Measurements from ENCODE around the gene MTHFD2L. TPM values are rescaled to one million over a fixed set of nuclear protein-coding genes. Genes with fewer than 3 reads are reported as not detected.

MTHFD2L gene
- total and polyA plus RNA-seq, 8 donors = 9.1 to 19.1 (median 16.6) TPM

- intact Hi-C loops (cut with DNase I) = no loop called here
- Histone ChIP-seq H3K9me3 (no peaks in the 10 kb centered on the region), H3K4me1 (no peaks in the 10 kb centered on the region), H3K36me3 (no peaks in the 10 kb centered on the region), H3K27ac (no peak overlapping the region), H3K27me3 (no peaks in the 10 kb centered on the region), H3K4me3 (no peak overlapping the region)
- TF ChIP-seq CTCF (IDR thresholded peaks at IDR 0.05) = no peak
- DNase-seq (no peak), ATAC-seq (no peak)
Observed at GRCh38 chr4:74237425-74237966, 79.6 kb downstream of the MTHFD2L start.

DNA sequence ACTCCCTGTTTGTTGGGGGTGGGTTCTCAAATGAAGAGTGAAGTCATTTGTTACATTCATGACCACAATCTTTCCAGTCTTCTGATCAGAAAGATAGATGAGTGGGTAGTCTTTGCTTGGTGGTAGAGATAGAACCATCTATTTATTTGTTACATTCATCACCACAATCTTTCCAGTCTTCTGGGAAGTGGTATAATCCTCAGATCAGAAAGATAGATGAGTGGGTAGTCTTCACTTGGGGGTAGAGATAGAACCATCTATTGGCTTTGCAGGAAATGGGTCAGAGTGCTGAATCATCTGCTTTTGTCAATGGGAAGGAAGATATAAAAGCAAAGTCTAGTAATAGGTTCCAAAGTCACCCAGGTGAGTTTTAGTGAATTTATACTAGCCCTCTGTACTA lies 86.1 kb downstream of the MTHFD2L start:
- H3K36me3 ChIP-seq = no peaks in the 10 kb centered on the region
- H3K9me3 ChIP-seq = no peaks in the 10 kb centered on the region
- no peak overlapping the region for H3K27ac ChIP-seq
- intact Hi-C loops (cut with DNase I) = no loop called here
- no peaks in the 10 kb centered on the region for H3K27me3 ChIP-seq
- no peak overlapping the region for H3K4me3 ChIP-seq
- H3K4me1 ChIP-seq = no peaks in the 10 kb centered on the region
- no peak for ATAC-seq
- TF ChIP-seq CTCF (IDR thresholded peaks at IDR 0.05) = no peak
- DNase-seq = no peak

DNA sequence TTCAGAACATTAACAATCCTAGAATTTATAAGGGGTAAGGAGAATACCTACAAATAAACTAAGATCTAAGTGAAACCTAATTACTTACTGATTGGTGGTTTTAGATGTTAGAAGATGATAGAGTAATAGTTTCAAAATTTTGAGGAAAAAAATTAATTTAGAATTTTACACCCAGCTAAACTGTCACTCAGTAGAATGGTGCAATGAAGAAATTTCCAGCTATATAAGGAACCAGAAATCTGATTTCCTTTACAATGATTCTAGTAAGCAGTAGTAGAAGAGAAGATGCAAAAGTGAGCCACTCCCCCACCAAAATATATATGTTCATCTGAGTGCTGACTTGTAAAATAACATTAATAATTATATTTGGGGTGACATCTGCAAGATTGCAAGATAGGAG lies 95.0 kb downstream of the MTHFD2L start:
- no peaks in the 10 kb centered on the region for H3K27me3 ChIP-seq
- intact Hi-C loops (cut with DNase I) = no loop called here
- no peak overlapping the region for H3K4me3 ChIP-seq
- ATAC-seq (no peak), DNase-seq (no peak)
- H3K27ac ChIP-seq = no peak overlapping the region
- no peak for TF ChIP-seq CTCF (IDR thresholded peaks at IDR 0.05)
- H3K4me1 ChIP-seq = no peaks in the 10 kb centered on the region
- no peaks in the 10 kb centered on the region for H3K36me3 ChIP-seq
- peaks cover 0 to 24% of the 10 kb centered on the region in 2 donors for H3K9me3 ChIP-seq

- Histone ChIP-seq H3K27ac (no peak overlapping the region), H3K4me3 (no peak overlapping the region), H3K27me3 (no peaks in the 10 kb centered on the region), H3K4me1 (no peaks in the 10 kb centered on the region), H3K36me3 (no peaks in the 10 kb centered on the region), H3K9me3 (peaks cover 0 to 24% of the 10 kb centered on the region in 2 donors)
- no peak for DNase-seq
- intact Hi-C loops (cut with DNase I) = no loop called here
- TF ChIP-seq CTCF (IDR thresholded peaks at IDR 0.05) = no peak
- no peak for ATAC-seq
Observed at GRCh38 chr4:74254386-74254785, 96.5 kb downstream of the MTHFD2L start.

DNA sequence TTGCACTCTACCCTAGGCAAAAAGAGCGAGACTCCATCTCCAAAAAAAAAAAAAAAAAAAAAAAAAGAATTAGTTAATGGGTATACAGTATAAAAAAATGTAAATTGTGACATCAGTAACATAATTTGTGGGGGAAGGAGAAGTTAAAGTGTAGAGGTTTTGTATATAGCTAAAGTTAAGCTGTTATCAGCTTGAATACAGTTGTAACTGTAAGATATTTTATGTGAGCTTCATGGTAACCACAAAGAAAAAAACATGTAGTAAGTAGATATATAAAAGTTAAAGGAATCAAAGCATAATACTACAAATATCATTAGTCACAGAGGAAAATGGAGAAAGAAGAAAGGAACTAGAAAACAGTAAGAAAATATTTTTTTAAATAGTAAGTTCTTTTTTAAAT lies 97.2 kb downstream of the MTHFD2L start:
- ATAC-seq (no peak), DNase-seq (no peak)
- Histone ChIP-seq H3K4me1 (no peaks in the 10 kb centered on the region), H3K9me3 (peaks cover 0 to 24% of the 10 kb centered on the region in 2 donors), H3K27me3 (no peaks in the 10 kb centered on the region), H3K4me3 (no peak overlapping the region), H3K27ac (no peak overlapping the region), H3K36me3 (no peaks in the 10 kb centered on the region)
- TF ChIP-seq CTCF (IDR thresholded peaks at IDR 0.05) = no peak
- intact Hi-C loops (cut with DNase I) = no loop called here

Measured in left lung (tissue), 10 donors.